ENCODE results near the gene UBE2D1. TPM values are rescaled to one million over a fixed set of nuclear protein-coding genes. Genes with fewer than 3 reads are reported as not detected.

The UBE2D1 gene
- total RNA-seq, 1 donor from 2014 or later, result 24.9 TPM

GRCh38 chr10:58316874-58317273 lies 17.9 kb upstream of the UBE2D1 start:
- H3K9me3 Mint-ChIP-seq, result no peaks in the 10 kb centered on the region
- no peak for DNase-seq (ENCODE audit: low read depth, low spot score)
- no peak overlapping the region for H3K4me3 Mint-ChIP-seq
- H3K27me3 Mint-ChIP-seq (ENCODE audit: low read depth), result no peaks in the 10 kb centered on the region
- no peaks in the 10 kb centered on the region for H3K36me3 Mint-ChIP-seq (ENCODE audit: low read depth)
- no peak for TF ChIP-seq CTCF (conservative IDR thresholded peaks at IDR 0.05)
- no peaks in the 10 kb centered on the region for H3K4me1 Mint-ChIP-seq
- H3K27ac Mint-ChIP-seq (ENCODE audit: unreplicated experiment), result no peak overlapping the region

DNA sequence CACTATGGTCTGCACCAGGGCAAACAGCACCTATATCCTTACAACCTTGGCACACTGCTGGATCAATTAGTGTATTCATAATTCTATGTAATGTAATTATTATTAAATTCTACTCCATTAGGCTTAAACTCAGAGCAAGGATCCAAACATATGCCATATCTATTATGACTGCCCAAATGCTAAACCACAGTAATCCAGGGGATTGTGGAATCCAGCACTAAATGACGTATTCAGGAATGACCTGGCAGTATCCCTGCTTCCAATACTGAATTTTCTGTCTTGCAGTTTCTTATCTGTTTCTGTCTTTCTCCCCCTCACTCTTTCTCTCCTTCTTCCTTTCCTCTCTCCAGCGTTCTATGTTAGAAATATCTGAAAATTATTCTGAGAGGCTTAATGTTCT lies 16.5 kb upstream of the UBE2D1 start:
- H3K4me1 Mint-ChIP-seq, result peaks cover 5% of the 10 kb centered on the region
- H3K36me3 Mint-ChIP-seq (ENCODE audit: low read depth), result no peaks in the 10 kb centered on the region
- H3K4me3 Mint-ChIP-seq, result no peak overlapping the region
- no peak overlapping the region for H3K27ac Mint-ChIP-seq (ENCODE audit: unreplicated experiment)
- H3K27me3 Mint-ChIP-seq (ENCODE audit: low read depth), result no peaks in the 10 kb centered on the region
- DNase-seq (ENCODE audit: low read depth, low spot score), result no peak
- TF ChIP-seq CTCF (conservative IDR thresholded peaks at IDR 0.05), result no peak
- H3K9me3 Mint-ChIP-seq, result no peaks in the 10 kb centered on the region

DNA sequence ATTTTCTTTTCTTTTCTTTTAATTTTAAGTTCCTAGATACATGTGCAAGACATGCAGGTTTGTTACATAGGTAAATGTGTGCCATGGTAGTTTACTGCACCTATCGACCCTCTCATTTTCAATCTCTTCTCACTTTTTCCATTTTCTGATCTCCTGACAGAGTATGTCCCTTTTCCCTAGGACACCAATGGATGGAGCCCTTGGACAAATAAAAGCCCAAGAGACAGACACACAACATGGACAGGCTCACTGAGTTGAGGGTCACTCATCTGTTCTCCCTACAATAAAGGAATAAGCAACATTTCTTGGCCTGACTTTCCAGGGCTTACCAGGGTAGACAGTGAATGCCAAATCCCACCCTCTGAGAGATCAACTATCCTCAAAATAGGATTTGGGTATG lies 15.2 kb upstream of the UBE2D1 start:
- no peaks in the 10 kb centered on the region for H3K27me3 Mint-ChIP-seq (ENCODE audit: low read depth)
- no peak overlapping the region for H3K27ac Mint-ChIP-seq (ENCODE audit: unreplicated experiment)
- H3K9me3 Mint-ChIP-seq, result no peaks in the 10 kb centered on the region
- peaks cover 5% of the 10 kb centered on the region for H3K4me1 Mint-ChIP-seq
- no peaks in the 10 kb centered on the region for H3K36me3 Mint-ChIP-seq (ENCODE audit: low read depth)
- no peak for TF ChIP-seq CTCF (conservative IDR thresholded peaks at IDR 0.05)
- H3K4me3 Mint-ChIP-seq, result no peak overlapping the region
- no peak for DNase-seq (ENCODE audit: low read depth, low spot score)

GRCh38 chr10:58320351-58321049 lies 14.3 kb upstream of the UBE2D1 start:
- no peak overlapping the region for H3K4me3 Mint-ChIP-seq
- H3K9me3 Mint-ChIP-seq, result no peaks in the 10 kb centered on the region
- peaks cover 5% of the 10 kb centered on the region for H3K4me1 Mint-ChIP-seq
- no peaks in the 10 kb centered on the region for H3K36me3 Mint-ChIP-seq (ENCODE audit: low read depth)
- no peak overlapping the region for H3K27ac Mint-ChIP-seq (ENCODE audit: unreplicated experiment)
- no peak for TF ChIP-seq CTCF (conservative IDR thresholded peaks at IDR 0.05)
- DNase-seq (ENCODE audit: low read depth, low spot score), result no peak
- H3K27me3 Mint-ChIP-seq (ENCODE audit: low read depth), result no peaks in the 10 kb centered on the region

DNA sequence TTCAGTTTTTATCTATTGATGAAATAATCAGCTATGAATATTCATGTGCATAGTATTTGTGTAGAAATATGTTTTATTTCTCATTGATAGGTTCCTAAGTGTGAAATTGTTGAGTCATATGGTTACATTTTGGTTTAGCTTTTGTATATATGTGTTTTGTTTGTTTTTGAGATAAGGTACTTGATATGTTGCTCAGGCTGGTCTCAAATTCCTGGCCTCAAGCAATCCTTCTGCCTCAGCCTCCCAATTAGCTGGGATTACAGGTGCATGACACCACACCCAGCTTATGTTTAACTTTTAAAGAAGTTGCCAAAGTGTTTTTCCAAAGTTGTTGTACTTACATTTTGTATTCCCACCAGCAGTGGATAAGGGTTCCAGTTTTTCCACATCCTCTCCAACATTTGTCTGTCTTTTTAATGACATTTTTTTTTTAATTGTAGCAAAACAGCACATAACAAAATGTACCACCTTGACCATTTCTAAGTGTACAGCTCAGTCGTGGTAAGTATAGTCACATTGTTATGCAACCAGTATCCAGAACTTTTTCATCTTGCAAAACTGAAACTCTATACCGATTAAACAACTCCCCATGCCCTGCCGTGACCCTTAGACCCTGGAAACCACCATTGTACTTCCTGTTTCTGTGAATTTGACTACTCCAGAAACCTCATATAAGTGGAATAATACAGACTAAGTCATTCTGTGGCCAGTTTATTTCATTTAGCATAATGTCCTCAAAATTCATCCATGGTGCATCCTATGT lies 12.6 kb upstream of the UBE2D1 start:
- H3K4me1 Mint-ChIP-seq, result peaks cover 5% of the 10 kb centered on the region
- no peak overlapping the region for H3K27ac Mint-ChIP-seq (ENCODE audit: unreplicated experiment)
- H3K27me3 Mint-ChIP-seq (ENCODE audit: low read depth), result no peaks in the 10 kb centered on the region
- no peak for DNase-seq (ENCODE audit: low read depth, low spot score)
- peaks cover 2% of the 10 kb centered on the region for H3K9me3 Mint-ChIP-seq
- no peak overlapping the region for H3K4me3 Mint-ChIP-seq
- no peak for TF ChIP-seq CTCF (conservative IDR thresholded peaks at IDR 0.05)
- H3K36me3 Mint-ChIP-seq (ENCODE audit: low read depth), result no peaks in the 10 kb centered on the region
